Naive thymus-derived CD4-positive, alpha-beta T cell (primary cell): Measurements from ENCODE around the gene TTC39A. TPM values are rescaled to one million over a fixed set of nuclear protein-coding genes. Genes with fewer than 3 reads are reported as not detected.
A peak's percentile ranks its signal among the peaks of the same experiment; 100 is the strongest.

Experiments
- ATAC-seq: fragments of 150-1000 bp; cut with Tn5 transposase; 2 replicates; pipeline ENCODE4 v1.10.0; 2021; ENCODE audit warnings: mild to moderate bottlenecking, moderate library complexity
- CTCF ChIA-PET: fragments of 350-600 bp; sonication (Branson Sonifier 250); formaldehyde crosslinking; loops from one replicate; lab custom pipeline; 2021; ENCODE audit warnings: antibody characterized with exemption; lab: Charles Lee
- POLR2A ChIA-PET: fragments of 350-600 bp; sonication (Branson Sonifier 250); formaldehyde crosslinking; loops from one replicate; lab custom pipeline; 2021; ENCODE audit warnings: antibody characterized with exemption, inconsistent platforms; lab: Charles Lee
- DNase-seq, 9 donors: peaks; one replicate each; pipeline versions ENCODE4 v3.0.0 to v3.0.0-alpha.2; 2020 to 2022; ENCODE audit warnings: mixed read lengths in 1 of 9
- H3K27ac ChIP-seq: one replicate; pipeline ENCODE4 v1.7.0; 2013; ENCODE audit warnings: mild to moderate bottlenecking, low read depth, low read length, moderate library complexity
- H3K27me3 ChIP-seq, 2 donors: one replicate each; pipeline ENCODE4 v1.7.0; 2013; ENCODE audit warnings: low read length in 2 of 2, mild to moderate bottlenecking in 2 of 2, moderate library complexity in 2 of 2; ENCODE audit not compliant: control insufficient read depth in 2 of 2, insufficient read depth in 2 of 2
- H3K36me3 ChIP-seq, 3 experiments: 1 replicate in 2 of 3; 2 replicates in 1 of 3; pipeline ENCODE4 v1.7.0; 2013; ENCODE audit warnings: low read length in 3 of 3, mild to moderate bottlenecking in 3 of 3, moderate library complexity in 1 of 3; ENCODE audit not compliant: insufficient read depth in 3 of 3, control insufficient read depth in 2 of 3
- H3K4me1 ChIP-seq, 2 donors: one replicate each; pipeline ENCODE4 v1.7.0; 2013; ENCODE audit warnings: low read length in 2 of 2, mild to moderate bottlenecking in 2 of 2, moderate library complexity in 1 of 2; ENCODE audit not compliant: control insufficient read depth in 2 of 2, insufficient read depth in 2 of 2
- H3K4me3 ChIP-seq: 2 replicates; pipeline ENCODE4 v1.7.0; 2013; ENCODE audit warnings: mild to moderate bottlenecking, low read length
- H3K9me3 ChIP-seq, 3 experiments: 1 replicate in 2 of 3; 2 replicates in 1 of 3; pipeline ENCODE4 v1.7.0; 2013; ENCODE audit warnings: low read length in 3 of 3; ENCODE audit not compliant: control insufficient read depth in 2 of 3
- H3K27ac Mint-ChIP-seq, 9 donors: one replicate each; pipeline ENCODE4 v1.8.0; 2020 to 2022; ENCODE audit warnings: mixed read lengths in 9 of 9, mild to moderate bottlenecking in 8 of 9, moderate library complexity in 5 of 9, inconsistent platforms in 2 of 9
- H3K27me3 Mint-ChIP-seq, 5 donors: one replicate each; pipeline ENCODE4 v1.8.0; 2021 to 2022; ENCODE audit warnings: mixed read lengths in 5 of 5, mild to moderate bottlenecking in 1 of 5
- H3K36me3 Mint-ChIP-seq, 5 donors: one replicate each; pipeline ENCODE4 v1.8.0; 2020 to 2022; ENCODE audit warnings: mixed read lengths in 5 of 5, mild to moderate bottlenecking in 3 of 5, inconsistent platforms in 1 of 5
- H3K4me1 Mint-ChIP-seq, 7 donors: one replicate each; pipeline ENCODE4 v1.8.0; 2020 to 2022; ENCODE audit warnings: mixed read lengths in 7 of 7, mild to moderate bottlenecking in 3 of 7, inconsistent platforms in 1 of 7
- H3K4me3 Mint-ChIP-seq, 10 donors: one replicate each; pipeline ENCODE4 v1.8.0; 2020 to 2022; ENCODE audit warnings: mild to moderate bottlenecking in 10 of 10, mixed read lengths in 10 of 10, moderate library complexity in 6 of 10, inconsistent platforms in 2 of 10
- H3K9me3 Mint-ChIP-seq, 11 donors: one replicate each; pipeline ENCODE4 v1.8.0; 2020 to 2022; ENCODE audit warnings: mixed read lengths in 11 of 11, mild to moderate bottlenecking in 4 of 11, inconsistent platforms in 1 of 11, moderate library complexity in 1 of 11
- intact Hi-C, 2 donors: fragments of 100-400 bp; cut with micrococcal nuclease; formaldehyde crosslinking; loops; one replicate each; pipeline ENCODE4 v1.15.1; 2023
- polyA plus RNA-seq, 2 donors: library from polyadenylated mRNA; unstranded; fragments of 300-500 nt; fragmentation: Illumina TruSeq; gene quantifications; one replicate each; pipeline ENCODE4 v1.2.3, GENCODE V29; 2021
- total RNA-seq, 6 experiments: library from RNA in 5 of 6; stranded (reverse) in 5 of 6; gene quantifications; 1 replicate in 5 of 6; 2 replicates in 1 of 6; pipeline ENCODE4 v1.2.3 and lab custom pipeline; 2021 to 2026

TTC39A gene
- total and polyA plus RNA-seq, 7 experiments from 2014 or later: 0.16 TPM; not detected in 6

- Histone ChIP-seq H3K4me1 (no peaks in the 10 kb centered on the region), H3K27me3 (peaks cover 0 to 14% of the 10 kb centered on the region in 2 donors), H3K9me3 (no peaks in the 10 kb centered on the region), H3K36me3 (no peaks in the 10 kb centered on the region), H3K27ac (no peak overlapping the region), H3K4me3 (no peak overlapping the region)
- Mint-ChIP-seq H3K27me3 (peaks cover 47 to 59% (median 51%) of the 10 kb centered on the region in 5 donors), H3K4me3 (no peak overlapping the region), H3K9me3 (peaks cover 0 to 2% (median 0%) of the 10 kb centered on the region in 11 donors), H3K4me1 (peaks cover 0 to 10% (median 3%) of the 10 kb centered on the region in 7 donors), H3K36me3 (peaks cover 0 to 5% (median 0%) of the 10 kb centered on the region in 5 donors), H3K27ac (no peak overlapping the region)
- ChIA-PET POLR2A (no interaction called here), CTCF (no interaction called here)
- intact Hi-C loops: loop anchor here in 1 of 2 donors (10.0 kb wide), 1 partner anchor 192 kb away; no protein-coding TSS in a partner anchor
- ATAC-seq: no peak
- no peak for DNase-seq
These were observed 12.3 kb upstream of the TTC39A start for GRCh38 chr1:51342591-51343206.

DNA sequence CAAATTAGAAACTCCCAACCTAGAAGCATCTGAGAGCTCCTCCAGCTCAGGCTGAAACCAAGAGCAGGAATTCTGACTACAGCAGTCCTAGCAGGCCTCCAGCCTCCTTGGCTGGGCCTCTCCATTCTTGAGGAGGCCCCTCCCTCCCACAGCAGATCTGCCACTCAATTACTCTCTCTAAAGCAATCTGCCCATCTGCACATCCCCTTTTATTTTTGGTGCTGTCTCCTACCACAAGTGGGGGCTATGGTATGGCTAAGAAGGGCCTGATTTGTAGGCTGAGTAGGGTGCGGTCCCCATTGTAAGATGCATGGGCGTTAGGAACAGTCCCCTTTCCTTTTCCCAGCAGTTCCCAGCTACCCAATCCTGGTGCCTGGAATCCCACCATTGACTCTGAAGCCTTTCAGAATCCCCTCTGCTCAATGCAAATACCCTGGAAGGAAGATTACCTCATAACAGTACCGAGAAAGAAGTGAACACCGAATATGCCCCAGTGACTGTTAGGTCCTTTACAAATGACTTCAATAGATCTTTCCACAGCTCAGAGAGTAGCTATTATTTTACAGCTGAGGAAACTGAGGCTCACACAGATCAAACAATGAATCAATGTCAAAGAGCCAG lies 11.6 kb upstream of the TTC39A start:
- intact Hi-C loops: loop anchor here in 1 of 2 donors (10.0 kb wide), 1 partner anchor 193 kb away; no protein-coding TSS in a partner anchor
- no peak overlapping the region for H3K4me3 Mint-ChIP-seq
- DNase-seq (no peak), ATAC-seq (no peak)
- Histone ChIP-seq H3K9me3 (no peaks in the 10 kb centered on the region), H3K4me1 (no peaks in the 10 kb centered on the region), H3K27me3 (peaks cover 0 to 14% of the 10 kb centered on the region in 2 donors), H3K36me3 (no peaks in the 10 kb centered on the region), H3K4me3 (no peak overlapping the region), H3K27ac (no peak overlapping the region)
- ChIA-PET CTCF (no interaction called here), POLR2A (no interaction called here)
- H3K27me3 Mint-ChIP-seq: peaks cover 46 to 59% (median 48%) of the 10 kb centered on the region in 5 donors
- H3K36me3 Mint-ChIP-seq: peaks cover 0 to 5% (median 0%) of the 10 kb centered on the region in 5 donors
- H3K9me3 Mint-ChIP-seq: peaks cover 0 to 4% (median 0%) of the 10 kb centered on the region in 11 donors
- H3K27ac Mint-ChIP-seq: peak overlapping the region in 1 of 9 donors; percentile 49
- peaks cover 0 to 10% (median 3%) of the 10 kb centered on the region in 7 donors for H3K4me1 Mint-ChIP-seq

DNA sequence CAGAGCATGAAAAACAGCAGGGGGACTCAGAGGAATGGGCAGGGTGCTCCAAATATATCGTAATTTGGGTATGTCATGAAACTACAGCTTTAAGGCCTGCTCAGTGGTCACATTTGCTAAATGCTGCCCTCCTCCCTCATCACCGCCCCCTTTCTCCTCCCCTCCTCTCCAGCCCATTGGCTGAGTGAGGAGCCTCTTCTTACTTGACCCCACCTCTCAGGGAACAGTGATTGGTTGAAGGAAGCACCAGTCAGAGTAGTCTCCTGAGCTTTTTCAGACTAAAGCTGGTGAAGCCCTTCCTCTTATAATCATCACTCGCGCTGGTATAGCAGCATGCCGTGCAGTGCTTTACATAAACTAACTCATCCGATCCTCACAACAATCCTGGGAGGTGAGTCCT lies 10.0 kb upstream of the TTC39A start:
- no peak for DNase-seq
- ChIA-PET CTCF (no interaction called here), POLR2A (no interaction called here)
- no peak for ATAC-seq
- H3K27ac Mint-ChIP-seq: no peak overlapping the region
- peaks cover 0 to 9% (median 3%) of the 10 kb centered on the region in 7 donors for H3K4me1 Mint-ChIP-seq
- peaks cover 30 to 45% (median 36%) of the 10 kb centered on the region in 5 donors for H3K27me3 Mint-ChIP-seq
- Histone ChIP-seq H3K4me1 (no peaks in the 10 kb centered on the region), H3K4me3 (no peak overlapping the region), H3K27me3 (peaks cover 0 to 14% of the 10 kb centered on the region in 2 donors), H3K27ac (no peak overlapping the region), H3K36me3 (no peaks in the 10 kb centered on the region), H3K9me3 (no peaks in the 10 kb centered on the region)
- intact Hi-C loops: loop anchor here in 1 of 2 donors (10.0 kb wide), 1 partner anchor 194 kb away; no protein-coding TSS in a partner anchor
- H3K36me3 Mint-ChIP-seq: peaks cover 0 to 5% (median 0%) of the 10 kb centered on the region in 5 donors
- H3K4me3 Mint-ChIP-seq: no peak overlapping the region
- peaks cover 0 to 4% (median 0%) of the 10 kb centered on the region in 11 donors for H3K9me3 Mint-ChIP-seq

DNA sequence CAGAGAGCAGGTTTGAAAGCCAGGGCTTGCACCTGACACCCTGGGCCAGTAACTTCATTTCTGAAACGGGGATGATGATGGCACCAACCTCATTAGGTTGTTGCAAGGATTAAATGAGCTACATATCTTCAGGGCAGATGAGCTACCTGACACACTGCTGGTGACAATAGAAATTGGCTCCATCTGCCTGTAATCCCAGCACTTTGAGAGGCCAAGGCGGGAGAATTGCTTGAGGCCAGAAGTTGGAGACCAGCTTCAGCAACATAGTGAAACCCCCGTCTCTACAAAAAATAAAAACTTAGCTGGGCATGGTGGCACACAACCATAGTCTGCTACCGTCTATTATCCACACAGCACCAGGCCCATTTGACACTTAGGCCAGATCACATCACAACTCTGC lies 6.3 kb upstream of the TTC39A start:
- peaks cover 2 to 21% (median 11%) of the 10 kb centered on the region in 5 donors for H3K27me3 Mint-ChIP-seq
- intact Hi-C loops: loop anchor here in 1 of 2 donors (10.0 kb wide), 1 partner anchor 428 kb away; no protein-coding TSS in a partner anchor
- DNase-seq (no peak), ATAC-seq (no peak)
- no peaks in the 10 kb centered on the region for H3K36me3 Mint-ChIP-seq
- no peak overlapping the region for H3K27ac Mint-ChIP-seq
- CTCF ChIA-PET: no interaction called here
- H3K27me3 ChIP-seq: peaks cover 0 to under 1% of the 10 kb centered on the region in 2 donors
- no peaks in the 10 kb centered on the region for H3K4me1 ChIP-seq
- POLR2A ChIA-PET: no interaction called here
- H3K36me3 ChIP-seq: no peaks in the 10 kb centered on the region
- H3K4me1 Mint-ChIP-seq: no peaks in the 10 kb centered on the region
- peaks cover 0 to 4% (median 0%) of the 10 kb centered on the region in 11 donors for H3K9me3 Mint-ChIP-seq
- H3K4me3 ChIP-seq: no peak overlapping the region
- H3K4me3 Mint-ChIP-seq: no peak overlapping the region
- no peak overlapping the region for H3K27ac ChIP-seq
- H3K9me3 ChIP-seq: no peaks in the 10 kb centered on the region

DNA sequence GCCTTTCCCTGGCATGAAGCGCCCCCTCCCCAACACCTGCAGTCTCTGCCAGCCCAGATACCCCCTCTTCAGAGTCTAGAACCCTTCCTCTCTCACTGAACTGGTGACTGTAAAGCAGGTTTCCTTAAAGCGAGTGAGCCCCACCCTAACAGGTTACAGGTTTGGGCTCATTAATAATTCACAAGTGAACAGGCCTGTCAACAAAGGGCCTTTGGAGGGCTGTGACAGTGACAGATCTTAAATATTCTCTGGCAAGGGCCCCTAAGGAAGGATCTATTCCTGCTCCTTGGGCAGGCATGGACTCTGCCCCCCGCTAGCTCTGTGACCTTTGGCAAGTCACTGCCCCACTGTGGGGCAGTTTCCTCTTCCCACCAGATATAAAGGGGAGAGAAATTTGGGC lies 5.6 kb upstream of the TTC39A start:
- H3K4me1 Mint-ChIP-seq: peaks cover 0 to 5% (median 3%) of the 10 kb centered on the region in 7 donors
- H3K27ac ChIP-seq: no peak overlapping the region
- H3K27ac Mint-ChIP-seq: no peak overlapping the region
- CTCF ChIA-PET: no interaction called here
- H3K4me3 Mint-ChIP-seq: no peak overlapping the region
- POLR2A ChIA-PET: no interaction called here
- intact Hi-C loops: loop anchor here in 1 of 2 donors (10.0 kb wide), 1 partner anchor 429 kb away; no protein-coding TSS in a partner anchor
- H3K27me3 ChIP-seq: peaks cover 2 to 7% of the 10 kb centered on the region in 2 donors
- H3K36me3 ChIP-seq: no peaks in the 10 kb centered on the region
- no peaks in the 10 kb centered on the region for H3K36me3 Mint-ChIP-seq
- H3K27me3 Mint-ChIP-seq: peaks cover 10 to 22% (median 15%) of the 10 kb centered on the region in 5 donors
- DNase-seq (no peak), ATAC-seq (no peak)
- H3K9me3 Mint-ChIP-seq: peaks cover 0 to 4% (median 0%) of the 10 kb centered on the region in 11 donors
- no peaks in the 10 kb centered on the region for H3K4me1 ChIP-seq
- H3K4me3 ChIP-seq: no peak overlapping the region
- no peaks in the 10 kb centered on the region for H3K9me3 ChIP-seq

- ATAC-seq (peak; percentile 68), DNase-seq (no peak)
- intact Hi-C loops: loop anchor here in 1 of 2 donors (10.0 kb wide), 1 partner anchor 433 kb away; no protein-coding TSS in a partner anchor
- peaks cover 23 to 37% (median 30%) of the 10 kb centered on the region in 5 donors for H3K27me3 Mint-ChIP-seq
- H3K9me3 Mint-ChIP-seq: no peaks in the 10 kb centered on the region
- no peaks in the 10 kb centered on the region for H3K9me3 ChIP-seq
- no peak overlapping the region for H3K4me3 ChIP-seq
- peaks cover 0 to 9% (median 5%) of the 10 kb centered on the region in 7 donors for H3K4me1 Mint-ChIP-seq
- no peak overlapping the region for H3K27ac Mint-ChIP-seq
- peaks cover 5 to 11% of the 10 kb centered on the region in 2 donors for H3K27me3 ChIP-seq
- no peaks in the 10 kb centered on the region for H3K4me1 ChIP-seq
- no peak overlapping the region for H3K27ac ChIP-seq
- H3K4me3 Mint-ChIP-seq: peak overlapping the region; percentile 31 to 85 (median 66)
- H3K36me3 Mint-ChIP-seq: peaks cover 0 to 4% (median 0%) of the 10 kb centered on the region in 5 donors
- no peaks in the 10 kb centered on the region for H3K36me3 ChIP-seq
- CTCF ChIA-PET: no interaction called here
- POLR2A ChIA-PET: no interaction called here
These were observed 1.1 kb upstream of the TTC39A start for GRCh38 chr1:51331206-51332100.
